SKM-1 treated with dmso at 0.1 percent for 144 hours (cell line): ENCODE data around the gene CABLES1.

Experiments used
- DNase-seq: peaks from one replicate; lab custom pipeline; 2025; ENCODE audit not compliant: unreplicated experiment; lab: John Stamatoyannopoulos, UW

Gene CABLES1

GRCh38 chr18:23165271-23166068 is 30.2 kb downstream of the CABLES1 start:
- no peak for DNase-seq

- no peak for DNase-seq
Observed at GRCh38 chr18:23166891-23167541, 31.7 kb downstream of the CABLES1 start.

GRCh38 chr18:23169673-23170044 is 34.4 kb downstream of the CABLES1 start:
- DNase-seq = no peak

GRCh38 chr18:23170137-23170536 is 34.9 kb downstream of the CABLES1 start:
- no peak for DNase-seq

- no peak for DNase-seq
Observed at GRCh38 chr18:23171581-23172156, 36.4 kb downstream of the CABLES1 start.

- DNase-seq = no peak
Observed at GRCh38 chr18:23172591-23173380, 37.5 kb downstream of the CABLES1 start.

- DNase-seq = no peak
Observed at GRCh38 chr18:23173912-23174311, 38.6 kb downstream of the CABLES1 start.

- DNase-seq = no peak
Observed at GRCh38 chr18:23176701-23177432, 41.6 kb downstream of the CABLES1 start.

- no peak for DNase-seq
Observed at GRCh38 chr18:23177433-23178072, 42.3 kb downstream of the CABLES1 start.

GRCh38 chr18:23178201-23178600 is 42.9 kb downstream of the CABLES1 start:
- no peak for DNase-seq

GRCh38 chr18:23178661-23179081 is 43.4 kb downstream of the CABLES1 start:
- DNase-seq = no peak

- DNase-seq = no peak
Observed at GRCh38 chr18:23179416-23179815, 44.1 kb downstream of the CABLES1 start.

GRCh38 chr18:23181547-23181946 is 46.3 kb downstream of the CABLES1 start:
- DNase-seq = no peak

GRCh38 chr18:23182606-23183005 is 47.3 kb downstream of the CABLES1 start:
- no peak for DNase-seq

- DNase-seq = no peak
Observed at GRCh38 chr18:23183411-23184150, 48.3 kb downstream of the CABLES1 start.

GRCh38 chr18:23186781-23187180 is 51.5 kb downstream of the CABLES1 start:
- DNase-seq = no peak

GRCh38 chr18:23188068-23188760 is 52.9 kb downstream of the CABLES1 start:
- no peak for DNase-seq

- no peak for DNase-seq
Observed at GRCh38 chr18:23189099-23189498, 53.8 kb downstream of the CABLES1 start.
